GM21825 (cell line): Measurements from ENCODE around the gene CHST8.

Experiments used
- ATAC-seq: cut with Tn5 transposase; IDR thresholded peaks from one replicate; pipeline ENCODE4 v1.9.1; 2021; ENCODE audit warnings: mild to moderate bottlenecking, moderate library complexity; ENCODE audit not compliant: unreplicated experiment

The CHST8 gene

DNA sequence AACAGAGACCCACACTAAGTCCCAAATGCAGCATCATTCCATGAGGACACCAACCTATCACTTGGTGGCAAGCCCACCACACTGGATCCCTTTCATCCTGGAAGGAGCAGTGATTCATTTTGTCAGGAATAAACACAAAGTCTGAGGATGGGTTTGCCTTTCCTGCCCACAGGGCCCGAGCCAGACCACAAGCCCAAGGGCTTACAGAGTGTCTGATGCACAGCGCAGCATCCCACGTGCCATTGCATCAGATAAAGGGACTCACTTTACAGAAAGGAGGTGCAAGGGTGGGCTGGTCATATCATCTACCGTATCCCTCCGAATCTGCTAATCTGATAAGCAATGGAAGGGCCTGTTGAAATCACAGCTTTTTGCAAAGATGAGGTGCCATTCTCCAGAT lies 162.7 kb downstream of the CHST8 start:
- no peak for ATAC-seq

GRCh38 chr19:33785795-33786194 lies 164.0 kb downstream of the CHST8 start:
- no peak for ATAC-seq

DNA sequence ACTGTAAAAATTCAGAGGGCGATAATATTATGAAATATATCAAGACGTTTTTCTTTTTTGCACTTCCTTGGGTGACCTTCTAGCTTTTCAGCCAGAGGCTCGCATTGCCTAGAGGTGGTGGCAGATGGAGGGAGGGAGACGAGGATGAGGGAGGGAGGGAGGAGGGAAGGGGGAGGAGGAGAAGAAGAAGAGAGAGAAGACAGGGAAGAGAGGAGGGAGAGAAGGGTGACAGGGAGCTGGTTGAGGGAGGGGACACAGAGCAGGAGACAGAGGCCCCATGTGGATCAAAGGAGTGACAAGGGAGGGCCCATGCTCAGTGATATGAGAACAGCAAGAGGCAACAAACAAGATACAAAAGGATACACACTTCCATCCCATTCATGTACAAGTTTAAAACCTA lies 166.9 kb downstream of the CHST8 start:
- no peak for ATAC-seq

GRCh38 chr19:33789344-33789743 lies 167.6 kb downstream of the CHST8 start:
- ATAC-seq: no peak

- ATAC-seq: no peak
Measured at GRCh38 chr19:33794683-33795369, 173.1 kb downstream of the CHST8 start.

DNA sequence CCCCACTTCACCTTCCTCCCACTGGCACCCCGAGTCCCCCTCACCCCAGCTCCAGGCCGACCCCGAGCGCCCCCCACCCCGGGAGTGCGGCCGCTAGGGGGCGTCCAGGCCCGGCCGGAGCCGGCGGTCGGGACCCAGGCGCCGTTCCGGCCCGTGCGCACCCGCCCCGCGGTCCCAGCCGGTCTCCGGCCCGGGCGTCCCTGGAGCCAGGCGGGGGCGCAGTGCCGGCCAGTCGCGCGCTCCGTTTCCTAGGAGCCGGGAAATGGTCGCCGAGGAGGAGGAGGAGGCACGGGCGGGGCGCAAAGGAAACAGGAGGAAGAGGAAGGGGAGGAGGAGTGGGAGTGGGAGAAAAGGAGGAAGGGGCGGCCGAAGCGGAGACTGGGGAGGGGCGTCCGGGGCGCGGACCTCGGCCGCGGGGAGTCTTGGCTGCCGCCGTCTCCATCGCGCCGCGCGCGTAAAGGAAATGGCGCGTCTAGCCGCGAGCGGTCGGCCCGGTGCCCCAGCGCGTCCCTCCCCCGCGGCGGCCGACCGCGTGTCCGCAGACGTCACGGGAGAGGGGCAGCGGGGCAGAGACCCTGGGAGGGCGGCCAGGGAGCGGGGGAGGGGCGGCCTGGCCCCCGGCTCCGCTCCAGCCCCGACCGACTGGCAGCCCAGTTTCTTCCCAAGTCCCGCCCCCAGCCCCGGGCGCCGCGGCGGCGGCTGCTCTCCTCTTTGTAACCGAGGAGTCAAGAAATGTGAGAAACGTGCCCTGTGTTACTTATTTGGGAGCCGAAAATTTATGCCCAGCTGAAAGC lies 173.8 kb downstream of the CHST8 start:
- ATAC-seq: no peak

- no peak for ATAC-seq
Measured at GRCh38 chr19:33796164-33796875, 174.6 kb downstream of the CHST8 start, which contains the start of gene KCTD15. Gene KCTD15 (plus strand): TSS chr19:33796870. CDS start chr19:33800455, 3,585 bp downstream.

GRCh38 chr19:33797802-33798671 lies 176.3 kb downstream of the CHST8 start:
- no peak for ATAC-seq

- ATAC-seq: no peak
Measured at GRCh38 chr19:33798681-33799111, 176.9 kb downstream of the CHST8 start.

DNA sequence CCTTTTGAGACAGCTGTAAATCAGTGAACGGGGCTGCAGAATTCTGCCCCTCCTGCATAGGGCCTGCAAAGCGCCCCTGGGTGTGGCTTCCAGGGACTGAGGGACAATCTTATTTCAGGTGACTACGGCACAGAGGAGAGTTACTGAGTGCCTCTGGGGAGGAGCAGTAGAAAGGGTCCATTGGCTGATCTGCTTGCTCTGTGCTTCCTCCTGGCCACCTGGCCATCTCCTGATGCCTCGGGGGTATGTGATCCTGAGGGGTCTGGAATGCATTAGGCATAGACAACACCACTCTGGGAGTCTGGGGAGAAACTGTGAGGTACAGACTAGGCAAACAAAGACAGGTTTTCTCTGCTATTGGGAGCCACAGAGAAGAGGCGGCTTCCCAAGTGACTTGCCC lies 177.7 kb downstream of the CHST8 start:
- ATAC-seq: no peak

- no peak for ATAC-seq
Measured at GRCh38 chr19:33800012-33800680, 178.4 kb downstream of the CHST8 start.

- ATAC-seq: no peak
Measured at GRCh38 chr19:33801411-33801810, 179.7 kb downstream of the CHST8 start.

DNA sequence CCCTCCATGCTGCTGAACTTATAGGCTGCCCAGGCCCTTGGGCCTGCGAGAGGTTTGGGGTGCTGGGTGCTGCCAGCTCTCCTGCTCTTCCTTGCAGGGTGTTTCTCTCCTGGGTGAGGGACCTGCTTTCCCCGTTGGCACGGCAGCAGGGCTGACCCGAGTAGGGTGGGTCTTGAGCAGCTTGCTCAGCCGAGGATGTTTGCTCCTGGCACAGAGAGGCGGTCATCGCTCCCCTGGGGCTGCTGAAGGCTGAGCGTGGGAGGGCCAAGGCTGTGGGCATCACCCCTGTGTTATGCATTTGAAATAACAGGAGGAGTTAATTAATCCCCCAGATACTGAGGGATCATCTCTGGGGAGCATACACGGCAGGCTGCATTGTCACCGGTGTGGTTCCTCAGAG lies 180.2 kb downstream of the CHST8 start:
- ATAC-seq: no peak

GRCh38 chr19:33802801-33803200 lies 181.0 kb downstream of the CHST8 start:
- ATAC-seq: no peak

- no peak for ATAC-seq
Measured at GRCh38 chr19:33803383-33803782, 181.6 kb downstream of the CHST8 start.

- ATAC-seq: no peak
Measured at GRCh38 chr19:33804021-33804799, 182.5 kb downstream of the CHST8 start.

DNA sequence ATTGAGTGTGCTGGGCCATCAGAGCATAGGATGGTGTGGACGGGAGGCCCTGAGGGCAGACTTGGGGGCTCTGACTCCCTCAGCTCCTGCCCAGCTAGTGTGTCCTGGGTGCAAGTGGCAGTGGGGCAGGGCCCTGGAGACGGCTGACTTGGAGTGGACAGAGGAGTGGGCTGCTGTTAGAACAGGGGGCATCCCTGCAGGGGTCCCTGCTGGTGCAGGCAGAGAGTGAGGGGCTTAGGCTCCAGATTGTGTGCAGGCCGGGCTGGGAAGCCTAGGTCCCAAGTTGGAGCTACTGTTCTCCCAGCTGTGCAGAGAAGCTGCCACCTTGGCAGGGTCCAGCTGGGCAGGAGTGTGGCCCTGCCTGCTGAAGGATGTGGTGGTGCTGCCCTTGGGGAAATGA lies 183.6 kb downstream of the CHST8 start:
- no peak for ATAC-seq

DNA sequence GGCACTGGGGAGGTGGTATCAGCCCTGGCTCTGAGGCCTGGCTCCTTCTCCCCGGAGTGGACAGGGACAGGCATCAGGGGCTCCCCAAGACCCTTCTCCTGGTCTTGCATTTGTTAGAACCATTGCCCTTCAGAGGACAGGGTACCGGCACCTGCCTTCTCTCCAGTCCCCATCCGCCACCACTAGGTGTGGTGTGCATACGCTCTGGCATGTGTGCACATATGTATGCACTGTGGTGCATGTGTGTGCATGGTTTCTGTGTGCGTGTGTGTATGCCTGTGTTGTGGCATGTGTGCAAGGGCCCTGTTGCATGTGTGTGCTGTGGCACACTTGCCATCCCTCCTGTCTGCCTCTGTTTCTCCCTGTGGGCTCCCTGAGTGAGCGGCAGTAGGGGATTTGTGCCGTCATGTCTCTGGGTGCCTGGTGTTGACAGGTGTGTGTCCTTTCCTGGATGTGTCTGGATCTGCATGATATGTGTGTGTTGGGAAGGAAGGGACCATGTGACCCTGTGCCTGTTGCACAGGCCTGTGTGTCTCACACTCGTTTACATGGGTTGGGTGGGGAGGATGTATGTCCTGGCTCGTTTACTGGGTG lies 184.2 kb downstream of the CHST8 start:
- no peak for ATAC-seq

DNA sequence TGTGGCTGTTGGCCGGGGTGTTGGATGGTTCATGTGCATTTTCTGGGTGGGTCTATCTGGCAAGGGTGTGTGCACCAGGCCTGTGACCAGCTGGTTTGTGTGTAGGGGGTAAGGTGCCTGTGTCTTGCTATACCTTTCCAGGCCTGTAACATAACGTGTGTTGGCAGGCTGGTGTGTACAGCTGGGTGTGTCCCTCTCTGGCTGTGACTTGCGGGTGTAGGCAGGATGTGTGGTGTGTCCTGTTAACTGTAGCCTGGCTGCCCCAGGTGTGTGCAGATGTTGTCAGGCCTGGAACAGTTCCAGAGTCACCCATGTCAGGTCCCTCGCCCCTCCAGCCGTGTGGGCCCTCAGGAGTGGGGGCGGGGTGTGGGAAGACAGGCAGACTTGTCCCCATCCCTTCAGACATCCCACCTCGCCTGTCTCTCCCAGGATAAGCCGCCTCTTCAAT lies 184.7 kb downstream of the CHST8 start:
- ATAC-seq: no peak
